Lower leg skin (tissue), 4 donors: Measurements from ENCODE around the gene AGBL1. TPM values are rescaled to one million over a fixed set of nuclear protein-coding genes. Genes with fewer than 3 reads are reported as not detected.

Experiments used
- DNase-seq, 2 donors: peaks; one replicate each; pipeline ENCODE4 v3.0.0-alpha.2; 2019; ENCODE audit warnings: low spot score in 2 of 2
- H3K4me3 ChIP-seq: fragments of 200-600 bp; sonication (generic); 2 replicates; pipeline ENCODE4 v1.5.1; 2017; ENCODE audit warnings: mild to moderate bottlenecking, low read depth; ENCODE audit not compliant: poor library complexity, severe bottlenecking
- CTCF ChIP-seq, 3 donors: fragments of 450-650 bp; IDR thresholded peaks; one replicate each; pipeline ENCODE4 v1.5.1; 2016; ENCODE audit warnings: antibody characterized with exemption in 3 of 3, mild to moderate bottlenecking in 3 of 3, moderate library complexity in 2 of 3
- POLR2A ChIP-seq, 2 donors: fragments of 450-650 bp; IDR thresholded peaks; one replicate each; pipeline ENCODE4 v1.6.1; 2016 to 2017; ENCODE audit warnings: antibody characterized with exemption in 2 of 2, mild to moderate bottlenecking in 1 of 2, moderate library complexity in 1 of 2
- WGBS, 2 donors: methylation state at CpG; one replicate each; pipeline ENCODE4 v1.1.5; 2018; 5-methylcytosine and 5-hydroxymethylcytosine counted together
- intact Hi-C: fragments of 100-400 bp; cut with DNase I; formaldehyde crosslinking; loops from one replicate; pipeline ENCODE4 v1.15.0; 2023; ENCODE audit warnings: low total_unique reads
- total RNA-seq, 4 donors: library from RNA; depleted of rRNA; stranded (reverse); fragments of >200 nt; gene quantifications; one replicate each; pipeline ENCODE4 v1.1.0, GENCODE V29; 2016

The AGBL1 gene
- total RNA-seq, 4 donors from 2014 or later = 0.13 to 0.91 TPM; not detected in 2

- WGBS, 2 donors = 29 to 54% methylated on average over 1 of the region's 1 CpG
- DNase-seq = no peak
- H3K4me3 ChIP-seq = no peak overlapping the region
- TF ChIP-seq POLR2A (IDR thresholded peaks at IDR 0.05) (no peak), CTCF (IDR thresholded peaks at IDR 0.05) (no peak)
- intact Hi-C loops = no loop called here
Measured at GRCh38 chr15:86375733-86376280, 296.1 kb downstream of the AGBL1 start.

- intact Hi-C loops = no loop called here
- DNase-seq = no peak
- no peak overlapping the region for H3K4me3 ChIP-seq
- TF ChIP-seq CTCF (IDR thresholded peaks at IDR 0.05) (no peak), POLR2A (IDR thresholded peaks at IDR 0.05) (no peak)
- WGBS, 2 donors = 74 to 91% methylated on average over 1 of the region's 1 CpG
Measured at GRCh38 chr15:86377914-86378313, 298.2 kb downstream of the AGBL1 start.

- no peak for DNase-seq
- H3K4me3 ChIP-seq = no peak overlapping the region
- WGBS, 2 donors = 64 to 85% methylated on average over 5 of the region's 5 CpGs
- intact Hi-C loops = no loop called here
- TF ChIP-seq CTCF (IDR thresholded peaks at IDR 0.05) (no peak), POLR2A (IDR thresholded peaks at IDR 0.05) (no peak)
Measured at GRCh38 chr15:86382341-86382740, 302.7 kb downstream of the AGBL1 start.

- no peak overlapping the region for H3K4me3 ChIP-seq
- no peak for DNase-seq
- intact Hi-C loops = no loop called here
- TF ChIP-seq POLR2A (IDR thresholded peaks at IDR 0.05) (no peak), CTCF (IDR thresholded peaks at IDR 0.05) (no peak)
- WGBS, 2 donors = 82 to 85% methylated on average over 6 of the region's 6 CpGs
Measured at GRCh38 chr15:86383611-86384010, 303.9 kb downstream of the AGBL1 start.

- DNase-seq = no peak
- no peak overlapping the region for H3K4me3 ChIP-seq
- 50 to 60% methylated on average over 6 of the region's 6 CpGs for WGBS, 2 donors
- no peak for TF ChIP-seq POLR2A (IDR thresholded peaks at IDR 0.05)
- TF ChIP-seq CTCF (IDR thresholded peaks at IDR 0.05) = no peak
- intact Hi-C loops = no loop called here
Measured at GRCh38 chr15:86384186-86384585, 304.5 kb downstream of the AGBL1 start.

GRCh38 chr15:86392296-86392695 lies 312.6 kb downstream of the AGBL1 start:
- intact Hi-C loops = no loop called here
- TF ChIP-seq POLR2A (IDR thresholded peaks at IDR 0.05) (no peak), CTCF (IDR thresholded peaks at IDR 0.05) (no peak)
- H3K4me3 ChIP-seq = no peak overlapping the region
- WGBS, 2 donors = 74 to 90% methylated on average over 1 of the region's 1 CpG
- no peak for DNase-seq
